HCT116 (cell line): Measurements from ENCODE around the gene CYB5B. TPM values are rescaled to one million over a fixed set of nuclear protein-coding genes. Genes with fewer than 3 reads are reported as not detected.
"Not testable (repeated sequence)": the region's sequence is repeated elsewhere in the genome, so short reads cannot be mapped to it uniquely, and the experiment has no call there.

Experiments used
- ATAC-seq: fragments of 200-7000 bp; cut with Tn5 transposase; 2 replicates; pipeline ENCODE4 v1.9.1; 2020; ENCODE audit warnings: mild to moderate bottlenecking, moderate library complexity
- BruUV-seq: library from RNA; stranded (reverse); fragments of 400-500 nt; replicated peaks from 2 replicates; lab custom pipeline; 2021; lab: Mats Ljungman, UMichigan
- CTCF ChIA-PET: fragments of 300-600 bp; sonication (Branson Sonifier 250); formaldehyde crosslinking; loops from one replicate; lab custom pipeline; 2021; ENCODE audit warnings: antibody characterized with exemption; lab: Charles Lee
- POLR2A ChIA-PET: fragments of 300-600, 350-600 bp; sonication (Branson Sonifier 250); formaldehyde crosslinking; loops from one replicate; lab custom pipeline; 2021; ENCODE audit warnings: antibody characterized with exemption; lab: Charles Lee
- RAD21 ChIA-PET, 2 experiments: fragments of 300-600 bp; sonication (Branson Sonifier 250); formaldehyde crosslinking; loops; one replicate each; lab custom pipeline; 2023; ENCODE audit warnings: low total read pairs in 2 of 2; ENCODE audit not compliant: uncharacterized antibody in 2 of 2, unreplicated experiment in 2 of 2, low non-redundant PET in 1 of 2; lab: Charles Lee
- DNase-seq: peaks from one replicate; pipeline ENCODE4 v3.0.0-alpha.2; 2010; ENCODE audit warnings: low read depth, low spot score
- H2AFZ ChIP-seq: fragments of 200-600 bp; shearing (Covaris generic), sonication (generic); 2 replicates; pipeline ENCODE4 v1.6.1; 2017; ENCODE audit warnings: low read depth, mixed run types, mixed read lengths, antibody characterized with exemption, low read length; ENCODE audit not compliant: poor library complexity, severe bottlenecking
- H3K27ac ChIP-seq: 2 replicates; pipeline ENCODE4 v1.5.1; 2012; ENCODE audit warnings: low read depth, low read length
- H3K27me3 ChIP-seq: fragments of 200-600 bp; sonication (generic); 2 replicates; pipeline ENCODE4 v1.6.1; 2016; ENCODE audit warnings: mixed run types, low read length, mixed read lengths; ENCODE audit not compliant: insufficient read depth
- H3K36me3 ChIP-seq, 2 experiments: fragments of 200-500 bp in 1 of 2; fragments of 200-600 bp in 1 of 2; sonication (Bioruptor generic) in 1 of 2; sonication (generic) in 1 of 2; 2 replicates each; pipeline versions ENCODE4 v1.5.1 to v1.6.1; 2014 to 2016; ENCODE audit warnings: low read length in 2 of 2, inconsistent platforms in 1 of 2, mixed read lengths in 1 of 2, mixed run types in 1 of 2; ENCODE audit not compliant: insufficient read depth in 2 of 2, control insufficient read depth in 1 of 2
- H3K4me1 ChIP-seq, 2 experiments: fragments of 200-600 bp in 1 of 2; sonication (generic) in 1 of 2; 2 replicates each; pipeline versions ENCODE4 v1.5.1 to v1.6.1; 2012 to 2017; ENCODE audit warnings: low read length in 2 of 2, inconsistent platforms in 1 of 2, mild to moderate bottlenecking in 1 of 2, mixed read lengths in 1 of 2, mixed run types in 1 of 2, moderate library complexity in 1 of 2; ENCODE audit not compliant: insufficient read depth in 2 of 2, control insufficient read depth in 1 of 2
- H3K4me2 ChIP-seq: fragments of 200-600 bp; sonication (generic); 2 replicates; pipeline ENCODE4 v1.6.1; 2017; ENCODE audit warnings: mixed run types, low read length, mixed read lengths
- H3K4me3 ChIP-seq, 2 experiments: fragments of 200-600 bp in 1 of 2; sonication (generic) in 1 of 2; replicated peaks in 1 of 2; 2 replicates each; pipeline ENCODE4 v1.5.1; 2011 to 2016; ENCODE audit warnings: low read length in 2 of 2, control low read depth in 1 of 2, low read depth in 1 of 2, mild to moderate bottlenecking in 1 of 2, mixed read lengths in 1 of 2, mixed run types in 1 of 2
- H3K79me2 ChIP-seq: fragments of 200-600 bp; sonication (generic); 2 replicates; pipeline ENCODE4 v1.6.1; 2017; ENCODE audit warnings: mild to moderate bottlenecking, mixed run types, low read length, moderate library complexity, mixed read lengths; ENCODE audit not compliant: insufficient read depth
- H3K9ac ChIP-seq: fragments of 200-600 bp; sonication (generic); 2 replicates; pipeline ENCODE4 v1.6.1; 2016; ENCODE audit warnings: low read length, mixed read lengths
- H3K9me2 ChIP-seq: fragments of 200-600 bp; sonication (generic), shearing (Covaris generic); 2 replicates; pipeline ENCODE4 v1.6.1; 2017; ENCODE audit warnings: mixed run types, mild to moderate bottlenecking, moderate library complexity; ENCODE audit not compliant: insufficient read depth
- H3K9me3 ChIP-seq, 2 experiments: fragments of 200-500 bp in 1 of 2; fragments of 200-600 bp in 1 of 2; sonication (Bioruptor generic) in 1 of 2; sonication (generic) in 1 of 2; 2 replicates each; pipeline ENCODE4 v1.6.1; 2014 to 2017; ENCODE audit warnings: low read length in 2 of 2, mixed read lengths in 2 of 2, inconsistent platforms in 1 of 2, low read depth in 1 of 2, mild to moderate bottlenecking in 1 of 2, mixed run types in 1 of 2, moderate library complexity in 1 of 2; ENCODE audit not compliant: control insufficient read depth in 1 of 2, insufficient read depth in 1 of 2
- H4K20me1 ChIP-seq: fragments of 200-600 bp; sonication (generic), shearing (Covaris generic); 2 replicates; pipeline ENCODE4 v1.6.1; 2017; ENCODE audit warnings: mixed run types, mild to moderate bottlenecking, moderate library complexity; ENCODE audit not compliant: insufficient read depth
- CEBPB ChIP-seq: IDR thresholded peaks from 2 replicates; pipeline ENCODE4 v1.6.1; 2012; ENCODE audit warnings: low read depth
- ELF1 ChIP-seq: IDR thresholded peaks from 2 replicates; pipeline ENCODE4 v1.6.1; 2012; ENCODE audit warnings: low read depth, borderline replicate concordance
- EZH2 ChIP-seq: fragments of 200-600 bp; sonication (generic); IDR thresholded peaks from 2 replicates; pipeline ENCODE4 v1.6.1; 2017; ENCODE audit warnings: antibody characterized with exemption, mixed run types
- EZH2phosphoT487 ChIP-seq: fragments of 200-600 bp; IDR thresholded peaks from 2 replicates; pipeline ENCODE4 v1.6.1; 2018; ENCODE audit warnings: antibody characterized with exemption, borderline replicate concordance
- FOSL1 ChIP-seq: IDR thresholded peaks from 2 replicates; pipeline ENCODE4 v1.6.1; 2012; ENCODE audit warnings: low read depth
- POLR2AphosphoS5 ChIP-seq: IDR thresholded peaks from 2 replicates; pipeline ENCODE4 v1.6.1; 2011; ENCODE audit warnings: mild to moderate bottlenecking, low read depth, low read length, moderate library complexity
- RAD21 ChIP-seq: IDR thresholded peaks from 2 replicates; pipeline ENCODE4 v1.6.1; 2012; ENCODE audit warnings: low read depth, mild to moderate bottlenecking
- REST ChIP-seq: IDR thresholded peaks from 2 replicates; pipeline ENCODE4 v1.6.1; 2012; ENCODE audit warnings: low read depth
- SIN3A ChIP-seq: IDR thresholded peaks from 2 replicates; pipeline ENCODE4 v1.6.1; 2012; ENCODE audit warnings: low read depth
- SP1 ChIP-seq: IDR thresholded peaks from 2 replicates; pipeline ENCODE4 v1.6.1; 2012; ENCODE audit warnings: low read depth
- TCF7L2 ChIP-seq: IDR thresholded peaks from 2 replicates; pipeline ENCODE4 v1.7.0; 2011; ENCODE audit warnings: borderline replicate concordance, inconsistent platforms; ENCODE audit not compliant: insufficient read depth, insufficient read length; ENCODE audit errors: extremely low read depth
- ZFX ChIP-seq: fragments of 450-650 bp; IDR thresholded peaks from 2 replicates; pipeline ENCODE4 v1.6.1; 2017
- ZNF274 ChIP-seq: fragments of 200-500 bp; sonication (Bioruptor generic); IDR thresholded peaks from 2 replicates; pipeline ENCODE4 v1.6.1; 2014; ENCODE audit warnings: mild to moderate bottlenecking, low read depth, low read length, inconsistent platforms
- intact Hi-C: fragments of 100-400 bp; cut with micrococcal nuclease; formaldehyde crosslinking; loops from 2 replicates; pipeline ENCODE4 v1.10.0; 2022
- total RNA-seq: library from RNA; stranded (reverse); gene quantifications from one replicate; pipeline ENCODE4 v1.2.1, GENCODE V29; 2021; ENCODE audit not compliant: unreplicated experiment
- TF ChIP-seq, protein P1 (sequence below), 3 experiments: fragments of 200-600 bp in 1 of 3; sonication (generic) in 1 of 3; IDR thresholded peaks in 2 of 3; conservative IDR thresholded peaks in 1 of 3; 2 replicates each; pipeline ENCODE4 v1.5.1; 2012 to 2017; ENCODE audit warnings: low read depth in 2 of 3, low read length in 2 of 3, antibody characterized with exemption in 1 of 3, borderline replicate concordance in 1 of 3, control low read depth in 1 of 3, mild to moderate bottlenecking in 1 of 3, mixed read lengths in 1 of 3, mixed run types in 1 of 3, moderate library complexity in 1 of 3; ENCODE audit not compliant: insufficient read depth in 1 of 3

The CYB5B gene
- total RNA-seq, 1 experiment from 2014 or later, result 689 TPM

DNA sequence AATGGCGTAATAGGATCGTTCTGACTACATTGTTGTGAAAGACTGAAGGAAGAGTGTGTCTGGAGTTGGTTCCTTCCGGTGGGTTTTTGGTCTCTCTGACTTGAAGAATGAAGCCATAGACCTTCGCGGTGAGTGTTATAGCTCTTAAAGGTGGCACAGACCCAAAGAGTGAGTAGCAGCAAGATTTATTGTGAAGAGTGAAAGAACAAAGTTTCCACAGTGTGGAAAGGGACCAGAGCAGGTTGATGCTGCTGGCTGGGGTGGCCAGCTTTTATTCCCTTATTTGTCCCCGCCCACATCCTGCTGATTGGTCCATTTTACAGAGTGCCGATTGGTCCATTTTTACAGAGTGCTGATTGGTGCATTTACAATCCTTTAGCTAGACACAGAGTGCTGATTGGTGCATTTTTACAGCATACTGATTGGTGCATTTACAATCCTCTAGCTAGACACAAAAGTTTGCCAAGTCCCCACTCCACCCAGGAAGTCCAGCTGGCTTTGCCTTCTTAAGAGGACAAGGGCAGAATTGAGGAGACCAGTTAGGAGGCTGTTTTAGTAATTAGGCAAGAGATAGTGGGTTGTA, 4.7 kb downstream of the CYB5B start:
- peak; percentile 33; the same call in 1 of the 2 replicates for TF ChIP-seq SIN3A

DNA sequence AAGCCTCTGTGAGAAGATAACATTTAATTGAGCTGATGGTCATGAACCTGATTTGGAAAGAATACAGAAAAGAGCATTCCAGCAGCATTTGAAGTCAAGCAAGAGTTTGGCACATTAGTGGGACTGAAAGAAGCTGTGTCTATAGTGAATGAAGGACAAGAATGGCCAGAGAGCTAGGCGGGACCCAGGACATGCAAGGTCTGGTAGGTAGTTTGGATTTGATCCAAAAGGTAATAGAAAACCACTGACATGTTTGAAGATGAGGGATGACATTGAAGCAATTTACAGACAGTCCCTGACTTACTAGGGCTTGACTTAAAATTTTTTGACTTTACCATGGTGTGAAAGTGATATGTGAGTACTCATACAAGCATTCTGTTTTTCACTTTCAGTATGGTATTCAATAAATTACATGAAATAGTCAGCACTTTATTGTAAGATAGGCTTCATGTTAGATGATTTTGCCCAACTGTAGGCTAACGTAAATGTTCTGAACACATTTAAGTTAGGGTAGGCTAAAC, 7.6 kb downstream of the CYB5B start:
- DNase-seq, result no peak
- Histone ChIP-seq H2AFZ (no peak overlapping the region), H4K20me1 (no peaks in the 10 kb centered on the region), H3K36me3 (peaks cover 51 to 74% of the 10 kb centered on the region in 2 experiments), H3K4me1 (peaks cover 86 to 90% of the 10 kb centered on the region in 2 experiments), H3K4me2 (no peak overlapping the region), H3K4me3 (no peak overlapping the region), H3K27ac (peak overlapping the region; percentile 51), H3K9ac (no peak overlapping the region), H3K9me2 (no peaks in the 10 kb centered on the region), H3K9me3 (peaks cover 0 to 7% of the 10 kb centered on the region in 2 experiments; a peak in 1 of 4 replicates), H3K79me2 (peaks cover 100% of the 10 kb centered on the region), H3K27me3 (no peaks in the 10 kb centered on the region)
- intact Hi-C loops, result no loop called here
- RAD21 ChIA-PET, result no interaction called here
- POLR2A ChIA-PET, result interaction anchor here (1.2 kb wide), 1 partner anchor 14 kb away, joined by 9 read pairs; no protein-coding TSS in a partner anchor
- no TSS peak for BruUV-seq
- CTCF ChIA-PET, result no interaction called here
- no peak for ATAC-seq
- TF ChIP-seq EZH2phosphoT487 (no peak), SIN3A (no peak), EZH2 (no peak), POLR2AphosphoS5 (no peak), SP1 (no peak), FOSL1 (no peak), RAD21 (no peak), ELF1 (no peak), CEBPB (no peak), TCF7L2 (no peak), ZFX (no peak), REST (no peak), ZNF274 (no peak)
- TF ChIP-seq, protein P1, sequence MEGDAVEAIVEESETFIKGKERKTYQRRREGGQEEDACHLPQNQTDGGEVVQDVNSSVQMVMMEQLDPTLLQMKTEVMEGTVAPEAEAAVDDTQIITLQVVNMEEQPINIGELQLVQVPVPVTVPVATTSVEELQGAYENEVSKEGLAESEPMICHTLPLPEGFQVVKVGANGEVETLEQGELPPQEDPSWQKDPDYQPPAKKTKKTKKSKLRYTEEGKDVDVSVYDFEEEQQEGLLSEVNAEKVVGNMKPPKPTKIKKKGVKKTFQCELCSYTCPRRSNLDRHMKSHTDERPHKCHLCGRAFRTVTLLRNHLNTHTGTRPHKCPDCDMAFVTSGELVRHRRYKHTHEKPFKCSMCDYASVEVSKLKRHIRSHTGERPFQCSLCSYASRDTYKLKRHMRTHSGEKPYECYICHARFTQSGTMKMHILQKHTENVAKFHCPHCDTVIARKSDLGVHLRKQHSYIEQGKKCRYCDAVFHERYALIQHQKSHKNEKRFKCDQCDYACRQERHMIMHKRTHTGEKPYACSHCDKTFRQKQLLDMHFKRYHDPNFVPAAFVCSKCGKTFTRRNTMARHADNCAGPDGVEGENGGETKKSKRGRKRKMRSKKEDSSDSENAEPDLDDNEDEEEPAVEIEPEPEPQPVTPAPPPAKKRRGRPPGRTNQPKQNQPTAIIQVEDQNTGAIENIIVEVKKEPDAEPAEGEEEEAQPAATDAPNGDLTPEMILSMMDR (IDR thresholded peaks at IDR 0.05 in 2 of 3, conservative IDR thresholded peaks at IDR 0.05 in 1 of 3; ENCODE audit: borderline replicate concordance in 1 of 3, insufficient read depth in 1 of 3, low read depth in 2 of 3, low read length in 2 of 3), result no peak

More for the DNA sequence above, 4.7 kb downstream of the CYB5B start:
- RAD21 ChIA-PET, H3K9me2 ChIP-seq, ATAC-seq, intact Hi-C loops, H4K20me1 ChIP-seq, DNase-seq, H3K9ac ChIP-seq, CTCF ChIA-PET, BruUV-seq, H2AFZ ChIP-seq, H3K4me3 ChIP-seq, H3K27me3 ChIP-seq, H3K9me3 ChIP-seq: not testable (repeated sequence)
- Histone ChIP-seq H3K79me2 (peaks cover 97% of the 10 kb centered on the region), H3K4me1 (peaks cover 71 to 74% of the 10 kb centered on the region in 2 experiments), H3K4me2 (peak overlapping the region; percentile 31; the same call in 1 of the 2 replicates), H3K36me3 (peaks cover 45 to 68% of the 10 kb centered on the region in 2 experiments), H3K27ac (peak overlapping the region; percentile 90)
- POLR2A ChIA-PET, result interaction anchor here (1.5 to 3.8 kb wide), 2 partner anchors 20 to 25 kb away, joined by 3 to 18 read pairs; no protein-coding TSS in a partner anchor
